GM12865 (cell line): ENCODE results near the gene TSPAN13.

ENCODE experiments used
- DNase-seq: peaks from one replicate; pipeline ENCODE4 v3.0.0; 2010; ENCODE audit warnings: low read depth
- H3K4me3 ChIP-seq: 2 replicates; pipeline ENCODE4 v1.5.1; 2011; ENCODE audit warnings: mild to moderate bottlenecking, low read depth, low read length, control low read depth
- TF ChIP-seq, protein P1 (sequence below): IDR thresholded peaks from 2 replicates; pipeline ENCODE4 v1.5.1; 2011; ENCODE audit warnings: low read length, control low read depth, low read depth, inconsistent platforms; ENCODE audit not compliant: insufficient read depth; ENCODE audit errors: missing control alignments

The TSPAN13 gene

DNA sequence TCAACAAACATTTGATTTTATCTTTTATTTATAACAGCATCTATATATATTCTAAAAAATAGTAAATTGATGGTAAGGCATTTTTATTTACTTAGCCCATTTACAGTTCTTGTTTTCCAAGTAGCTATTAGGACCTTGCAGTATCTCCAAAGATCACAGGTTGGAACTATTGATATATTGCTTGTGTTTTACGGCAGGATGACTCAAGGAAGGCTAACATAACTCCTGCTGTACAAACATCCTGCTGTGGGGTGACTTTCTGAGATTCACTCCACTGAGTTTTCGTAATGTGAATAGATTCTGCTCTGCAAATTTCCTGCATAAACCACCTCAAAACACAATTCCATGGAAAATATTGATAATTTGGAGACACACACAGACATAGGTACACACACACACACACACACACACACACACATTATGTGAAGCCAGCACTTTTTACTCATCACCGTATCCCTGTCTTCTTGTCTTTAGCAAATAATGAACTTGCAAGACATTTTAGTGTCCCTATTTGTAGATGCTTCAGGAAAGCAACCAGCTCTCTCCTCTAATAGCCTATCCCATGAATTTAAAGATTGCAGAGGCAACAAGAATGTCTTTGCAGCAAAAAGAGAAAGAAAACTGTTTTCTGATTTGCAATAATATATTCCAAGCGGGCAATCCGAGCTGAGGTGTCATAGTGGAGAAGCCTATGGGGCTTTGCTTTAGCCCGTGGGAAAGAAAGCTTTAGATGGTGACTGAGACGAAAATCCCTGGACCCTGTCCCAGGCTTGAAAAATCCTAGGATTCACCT is 50.5 kb downstream of the TSPAN13 start:
- no peak overlapping the region for H3K4me3 ChIP-seq
- TF ChIP-seq, protein P1, sequence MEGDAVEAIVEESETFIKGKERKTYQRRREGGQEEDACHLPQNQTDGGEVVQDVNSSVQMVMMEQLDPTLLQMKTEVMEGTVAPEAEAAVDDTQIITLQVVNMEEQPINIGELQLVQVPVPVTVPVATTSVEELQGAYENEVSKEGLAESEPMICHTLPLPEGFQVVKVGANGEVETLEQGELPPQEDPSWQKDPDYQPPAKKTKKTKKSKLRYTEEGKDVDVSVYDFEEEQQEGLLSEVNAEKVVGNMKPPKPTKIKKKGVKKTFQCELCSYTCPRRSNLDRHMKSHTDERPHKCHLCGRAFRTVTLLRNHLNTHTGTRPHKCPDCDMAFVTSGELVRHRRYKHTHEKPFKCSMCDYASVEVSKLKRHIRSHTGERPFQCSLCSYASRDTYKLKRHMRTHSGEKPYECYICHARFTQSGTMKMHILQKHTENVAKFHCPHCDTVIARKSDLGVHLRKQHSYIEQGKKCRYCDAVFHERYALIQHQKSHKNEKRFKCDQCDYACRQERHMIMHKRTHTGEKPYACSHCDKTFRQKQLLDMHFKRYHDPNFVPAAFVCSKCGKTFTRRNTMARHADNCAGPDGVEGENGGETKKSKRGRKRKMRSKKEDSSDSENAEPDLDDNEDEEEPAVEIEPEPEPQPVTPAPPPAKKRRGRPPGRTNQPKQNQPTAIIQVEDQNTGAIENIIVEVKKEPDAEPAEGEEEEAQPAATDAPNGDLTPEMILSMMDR: no peak
- DNase-seq: no peak

DNA sequence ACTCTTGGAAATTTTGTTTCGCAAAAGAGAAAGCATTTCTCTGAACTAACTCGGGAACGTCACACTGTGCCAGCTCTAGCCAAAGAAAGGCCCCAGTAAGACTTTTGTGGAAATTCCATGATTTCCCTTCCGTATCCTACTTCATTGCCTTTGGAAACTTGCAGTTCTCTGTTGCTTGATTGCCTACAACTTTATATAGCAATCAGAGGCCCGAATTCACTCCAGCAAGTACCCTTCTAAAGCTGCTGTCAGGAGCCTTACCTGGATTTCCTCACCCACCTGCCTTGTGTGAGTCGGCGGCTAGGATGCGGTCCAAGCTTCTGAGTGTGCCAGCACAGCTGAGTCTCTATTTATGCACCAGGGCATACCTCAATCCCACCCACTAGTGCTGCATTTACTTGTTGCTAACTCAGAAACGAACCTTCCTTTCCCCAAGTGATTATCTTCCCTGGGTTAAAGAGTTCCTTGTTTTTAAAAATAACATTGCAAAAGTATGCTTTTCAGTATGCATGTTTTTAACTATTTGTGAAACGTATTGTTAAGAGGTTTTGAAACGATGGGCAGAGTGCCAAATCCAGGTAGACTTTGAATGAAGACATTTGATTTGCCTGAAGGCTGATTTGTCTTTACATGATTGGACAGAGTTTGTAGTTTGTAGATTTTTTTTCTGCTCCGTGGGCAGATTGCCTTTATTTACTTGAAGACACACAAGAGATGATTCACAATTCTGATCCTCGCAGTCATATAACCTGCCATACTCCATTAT is 51.3 kb downstream of the TSPAN13 start, which contains the start of gene AGR2:
TSS of gene AGR2 (minus strand) at position 326 of the 766 bp plus-strand sequence. CDS start 3,203 bp downstream, outside the sequence.
- H3K4me3 ChIP-seq: no peak within 1 kb of the TSS
- TF ChIP-seq, protein P1: no peak
- DNase-seq: no peak

DNA sequence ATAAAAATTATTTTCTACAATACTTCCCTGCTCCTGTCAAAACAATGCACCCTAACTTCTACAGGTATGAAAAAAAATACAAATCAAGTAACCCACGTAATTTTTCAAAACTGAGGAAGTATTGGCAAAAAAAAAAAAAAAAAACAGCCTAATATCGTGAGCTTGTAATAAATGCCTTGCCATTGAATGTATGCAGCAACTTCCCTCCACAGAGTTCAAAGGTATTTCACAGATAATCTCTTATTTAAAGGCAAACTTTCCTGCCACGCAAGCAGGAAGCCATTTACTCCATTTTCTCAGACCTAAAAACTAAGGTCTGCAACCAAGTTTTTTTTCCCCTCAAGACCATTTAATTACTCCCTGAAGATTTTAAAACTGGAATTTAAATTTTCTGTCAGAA is 51.9 kb downstream of the TSPAN13 start:
- TF ChIP-seq, protein P1: no peak
- H3K4me3 ChIP-seq: no peak overlapping the region
- DNase-seq: no peak

DNA sequence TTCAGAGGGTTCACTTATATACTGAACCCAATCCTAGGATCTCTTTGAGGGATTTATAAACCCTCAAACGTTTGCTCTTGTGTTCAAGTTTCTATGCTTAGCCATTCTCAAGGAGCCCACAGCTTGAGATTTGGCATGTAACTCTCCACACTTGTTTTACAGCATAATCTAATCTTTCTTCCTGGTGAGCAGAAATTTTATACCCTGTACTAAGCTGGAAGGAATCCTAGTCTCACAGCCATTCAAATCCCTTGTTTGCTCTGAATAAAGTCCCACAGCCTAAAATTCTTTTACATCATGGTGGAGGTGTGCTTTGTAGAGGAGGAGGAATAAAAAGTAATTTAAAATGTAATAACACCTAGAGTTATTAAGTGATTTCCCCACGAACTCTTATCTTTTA is 56.6 kb downstream of the TSPAN13 start:
- no peak for DNase-seq

GRCh38 chr7:16810573-16810972 is 57.0 kb downstream of the TSPAN13 start:
- DNase-seq: no peak

More for the DNA sequence above, 56.6 kb downstream of the TSPAN13 start:
- TF ChIP-seq, protein P1: no peak
- no peak overlapping the region for H3K4me3 ChIP-seq

GRCh38 chr7:16811551-16811950 is 58.0 kb downstream of the TSPAN13 start:
- no peak overlapping the region for H3K4me3 ChIP-seq
- TF ChIP-seq, protein P1: no peak
- no peak for DNase-seq

More at GRCh38 chr7:16810573-16810972, 57.0 kb downstream of the TSPAN13 start:
- no peak overlapping the region for H3K4me3 ChIP-seq
- TF ChIP-seq, protein P1: no peak
